Activated CD8-positive, alpha-beta memory T cell treated with anti-CD3 and anti-CD28 coated beads for 36 hours (primary cell): ENCODE results near the gene KRT17. TPM values are rescaled to one million over a fixed set of nuclear protein-coding genes. Genes with fewer than 3 reads are reported as not detected.

Source experiments
- CTCF ChIA-PET: fragments of 350-600 bp; sonication (Branson Sonifier 250); formaldehyde crosslinking; loops from one replicate; lab custom pipeline; 2021; ENCODE audit warnings: antibody characterized with exemption; lab: Charles Lee
- POLR2A ChIA-PET: fragments of 350-600 bp; sonication (Branson Sonifier 250); formaldehyde crosslinking; loops from one replicate; lab custom pipeline; 2021; ENCODE audit warnings: antibody characterized with exemption; lab: Charles Lee
- total RNA-seq, 2 experiments: library from RNA; stranded (reverse); gene quantifications; one replicate each; pipeline ENCODE4 v1.2.3, GENCODE V29; 2021

KRT17 gene
- total RNA-seq: under 1 TPM in 1 of 2 experiments, not detected in 1; 0.27 TPM

DNA sequence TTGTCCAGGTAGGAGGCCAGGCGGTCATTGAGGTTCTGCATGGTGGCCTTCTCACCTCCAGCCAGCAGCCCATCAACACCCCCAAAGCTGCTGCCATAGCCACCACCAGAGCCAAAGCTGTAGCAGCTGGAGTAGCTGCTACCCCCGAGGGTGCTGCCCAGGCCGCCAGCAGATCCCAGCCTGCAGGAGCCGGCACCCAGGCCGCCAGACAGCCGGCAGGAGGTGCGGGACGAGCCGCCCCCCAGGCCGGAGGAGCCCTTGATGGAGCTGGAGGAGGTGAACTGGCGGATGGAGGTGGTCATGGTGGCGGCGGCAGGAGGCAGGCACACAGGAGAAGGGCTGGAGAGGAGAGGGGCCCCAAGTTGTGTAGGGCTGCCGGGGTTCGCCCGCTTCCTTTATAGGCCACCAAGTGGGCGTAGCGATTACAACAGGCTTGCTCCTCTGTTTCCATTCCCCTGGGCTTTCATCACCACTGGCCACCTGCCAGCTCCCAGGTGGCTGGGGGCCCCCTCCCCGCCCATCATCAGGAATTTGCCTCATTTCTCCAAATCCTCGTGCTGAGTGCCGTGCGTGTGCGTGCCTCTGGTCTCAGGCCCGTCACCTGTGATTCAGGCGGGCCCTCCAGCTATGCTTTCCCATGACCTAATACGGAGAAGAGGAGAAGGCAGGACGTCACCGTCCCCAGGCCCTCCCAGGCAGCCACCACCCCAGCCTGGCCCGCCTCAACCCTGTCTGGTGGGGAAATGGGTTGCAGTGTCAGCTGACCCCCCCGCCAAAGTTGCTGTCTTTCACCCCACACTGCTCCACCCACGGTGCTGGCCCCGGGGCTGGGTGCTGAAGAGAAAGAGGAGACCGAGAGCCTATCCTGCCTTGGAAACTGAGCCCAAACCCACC lies at the start of gene KRT17:
Gene KRT17, minus strand, starts transcription at position 368 of the 894 bp plus-strand sequence. Its CDS starts 66 bp downstream, at position 302.
- ChIA-PET CTCF (no interaction called here), POLR2A (no interaction called here)

DNA sequence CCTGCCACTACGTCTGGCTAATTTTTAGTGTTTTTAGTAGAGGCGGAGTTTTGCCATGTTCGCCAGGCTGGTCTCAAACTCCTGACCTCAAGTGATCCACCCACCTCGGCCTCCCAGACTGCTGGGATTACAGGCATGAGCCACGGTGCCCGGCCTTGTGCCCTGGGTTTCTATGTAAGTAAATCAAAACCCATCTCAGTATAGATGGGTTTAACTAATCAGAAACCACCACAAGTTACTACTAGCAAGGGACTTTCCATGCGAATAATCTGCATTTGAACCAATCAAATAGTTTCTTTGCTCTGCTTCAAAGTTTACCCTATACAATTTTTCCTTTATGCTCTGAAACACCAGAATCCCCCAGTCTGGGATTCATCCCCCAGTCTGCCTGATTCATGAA lies 47.8 kb upstream of the KRT17 start:
- ChIA-PET CTCF (interaction anchor here (0.7 to 0.9 kb wide), 2 partner anchors 9 to 12 kb away, joined by 3 read pairs; no protein-coding TSS in a partner anchor), POLR2A (interaction anchor here (0.7 kb wide), 1 partner anchor 17 kb away, joined by 5 read pairs; no protein-coding TSS in a partner anchor)

DNA sequence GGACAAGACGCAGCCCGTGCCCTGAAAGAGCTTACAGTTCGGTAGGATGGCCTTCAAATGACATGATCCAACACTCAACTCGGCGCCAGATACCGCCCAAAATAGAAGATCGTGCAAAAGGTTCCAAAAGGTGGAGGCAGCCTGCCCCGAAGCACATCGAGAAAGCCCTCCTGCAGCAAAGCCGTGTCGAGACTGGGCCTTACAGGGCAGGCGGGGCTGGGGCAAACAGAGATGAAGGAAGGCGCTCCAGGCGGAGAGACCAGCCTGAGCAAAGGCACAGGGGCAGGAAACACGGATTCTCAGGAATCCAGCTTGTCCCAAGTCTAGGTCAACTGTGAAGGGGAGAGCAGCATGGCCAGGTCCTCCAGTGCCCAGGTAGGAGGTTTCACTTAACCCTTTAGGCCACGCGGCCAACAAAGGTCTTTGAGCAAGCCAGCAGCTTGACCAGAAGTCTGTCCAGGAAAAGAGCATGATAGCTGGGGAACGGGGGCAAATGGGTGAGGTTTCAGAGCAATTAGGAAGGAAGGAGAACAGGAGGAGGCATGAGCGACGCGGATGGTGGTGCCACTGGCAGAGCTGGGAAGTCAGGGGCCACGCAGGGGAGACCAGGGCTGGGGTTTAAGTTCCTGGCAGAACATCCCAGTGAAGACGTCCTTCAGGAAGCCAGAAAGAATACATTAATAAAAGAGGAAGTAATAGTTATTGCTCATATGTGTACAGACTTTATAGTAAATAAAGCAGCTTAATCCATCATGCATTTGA lies 43.1 kb upstream of the KRT17 start:
- ChIA-PET POLR2A (interaction anchor here (1.5 to 5.4 kb wide), 2 partner anchors 11 to 23 kb away, joined by 6 to 60 read pairs; partner anchors contain the start of gene EIF1), CTCF (interaction anchor here (0.8 to 11.5 kb wide), 9 partner anchors 10 to 119 kb away, joined by 3 to 302 read pairs (median 7); partner anchors contain the start of gene EIF1)

DNA sequence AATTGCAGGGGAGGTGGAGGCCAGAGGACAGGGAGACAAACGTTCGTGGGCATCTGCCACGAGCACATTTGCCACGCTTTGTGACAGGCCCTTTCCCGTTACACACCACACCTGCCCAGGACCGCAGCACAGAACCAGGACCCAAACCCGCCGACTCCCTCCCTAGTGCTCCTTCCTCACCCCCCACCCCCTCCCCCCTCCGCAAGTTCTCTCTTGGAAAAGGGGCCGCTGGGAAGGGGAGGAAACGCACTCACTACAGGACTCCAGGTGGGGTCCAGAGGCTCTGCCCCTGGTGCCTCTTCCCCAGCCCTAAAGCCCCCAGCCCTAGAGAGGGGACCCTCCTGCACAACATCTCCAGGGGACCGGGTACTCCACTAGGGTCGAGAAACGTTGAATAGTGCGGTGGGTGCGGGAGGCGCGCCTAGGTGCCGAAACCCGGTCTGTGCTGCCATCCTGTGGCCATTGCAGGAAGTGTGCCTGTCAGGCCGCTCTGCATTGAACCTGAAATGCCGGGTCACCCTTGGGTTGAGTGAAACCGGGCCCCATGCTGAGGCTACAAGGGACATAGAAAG lies 42.4 kb upstream of the KRT17 start:
- POLR2A ChIA-PET: interaction anchor here (1.5 to 5.4 kb wide), 3 partner anchors 12 to 23 kb away, joined by 6 to 60 read pairs (median 11); partner anchors contain the start of gene EIF1
- CTCF ChIA-PET: interaction anchor here (0.8 to 11.5 kb wide), 14 partner anchors 8 to 119 kb away, joined by 3 to 302 read pairs (median 8); partner anchors contain the start of gene EIF1

DNA sequence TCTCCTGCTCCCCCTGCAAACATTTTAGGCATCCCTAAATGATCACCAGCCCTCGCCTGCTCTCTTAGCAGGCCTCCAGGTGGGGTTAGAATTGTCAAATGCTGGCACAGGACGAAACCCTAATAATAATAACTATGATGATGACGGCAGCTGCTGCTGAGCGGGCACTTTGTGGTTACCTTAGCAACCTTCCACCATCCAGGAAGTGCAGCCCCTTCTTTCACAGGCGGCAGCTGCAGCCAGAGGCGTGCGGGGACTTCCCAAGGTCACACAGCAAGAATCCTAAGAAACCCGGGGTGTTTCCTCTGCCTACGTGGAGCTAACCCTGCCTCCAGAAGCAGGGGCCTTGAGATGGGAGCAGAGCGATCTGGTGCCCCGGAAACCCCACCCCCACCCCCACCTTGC lies 41.9 kb upstream of the KRT17 start:
- ChIA-PET CTCF (interaction anchor here (0.5 to 11.5 kb wide), 13 partner anchors 9 to 1046 kb away, joined by 3 to 302 read pairs (median 4); partner anchors contain the start of gene EIF1), POLR2A (interaction anchor here (0.5 to 5.4 kb wide), 4 partner anchors 13 to 991 kb away, joined by 3 to 60 read pairs (median 8); partner anchors contain the start of gene EIF1)

DNA sequence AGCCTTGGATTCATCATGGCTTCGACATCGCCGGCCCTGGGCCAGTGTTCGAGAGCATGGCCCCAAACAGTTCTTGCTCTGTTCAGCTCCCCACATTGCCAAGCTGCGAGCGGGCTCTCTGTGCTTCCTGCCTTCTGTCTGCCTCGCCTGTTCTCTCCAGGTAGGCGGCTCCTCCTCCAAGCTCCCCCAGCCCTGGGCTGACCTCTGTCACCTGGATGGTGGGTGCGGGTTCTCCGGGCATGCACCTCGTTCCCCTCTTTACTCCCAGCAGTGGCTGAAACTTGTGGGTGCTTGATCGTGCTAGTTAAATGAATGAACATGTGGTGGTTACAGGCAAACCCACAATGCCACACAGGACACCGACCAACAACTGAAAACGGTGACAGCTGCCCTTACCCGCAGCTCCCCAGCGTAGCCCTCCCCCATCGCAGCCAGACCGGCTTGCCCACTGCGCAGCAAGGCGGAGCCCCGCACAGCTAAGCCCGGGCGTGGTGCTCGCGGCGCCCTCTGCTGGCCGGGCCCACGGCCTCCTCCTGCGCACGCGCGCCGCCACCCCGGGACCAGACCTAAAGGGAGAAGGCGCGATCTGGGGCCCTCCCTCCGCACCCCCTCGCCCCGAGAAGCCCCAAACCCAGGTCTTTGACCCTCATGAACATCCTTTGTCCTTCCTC lies 41.3 kb upstream of the KRT17 start:
- ChIA-PET CTCF (interaction anchor here (0.5 to 11.5 kb wide), 14 partner anchors 8 to 1046 kb away, joined by 3 to 302 read pairs (median 4); partner anchors contain the start of gene EIF1), POLR2A (interaction anchor here (0.5 to 5.4 kb wide), 5 partner anchors 13 to 992 kb away, joined by 3 to 60 read pairs (median 6); partner anchors contain the start of gene EIF1)

DNA sequence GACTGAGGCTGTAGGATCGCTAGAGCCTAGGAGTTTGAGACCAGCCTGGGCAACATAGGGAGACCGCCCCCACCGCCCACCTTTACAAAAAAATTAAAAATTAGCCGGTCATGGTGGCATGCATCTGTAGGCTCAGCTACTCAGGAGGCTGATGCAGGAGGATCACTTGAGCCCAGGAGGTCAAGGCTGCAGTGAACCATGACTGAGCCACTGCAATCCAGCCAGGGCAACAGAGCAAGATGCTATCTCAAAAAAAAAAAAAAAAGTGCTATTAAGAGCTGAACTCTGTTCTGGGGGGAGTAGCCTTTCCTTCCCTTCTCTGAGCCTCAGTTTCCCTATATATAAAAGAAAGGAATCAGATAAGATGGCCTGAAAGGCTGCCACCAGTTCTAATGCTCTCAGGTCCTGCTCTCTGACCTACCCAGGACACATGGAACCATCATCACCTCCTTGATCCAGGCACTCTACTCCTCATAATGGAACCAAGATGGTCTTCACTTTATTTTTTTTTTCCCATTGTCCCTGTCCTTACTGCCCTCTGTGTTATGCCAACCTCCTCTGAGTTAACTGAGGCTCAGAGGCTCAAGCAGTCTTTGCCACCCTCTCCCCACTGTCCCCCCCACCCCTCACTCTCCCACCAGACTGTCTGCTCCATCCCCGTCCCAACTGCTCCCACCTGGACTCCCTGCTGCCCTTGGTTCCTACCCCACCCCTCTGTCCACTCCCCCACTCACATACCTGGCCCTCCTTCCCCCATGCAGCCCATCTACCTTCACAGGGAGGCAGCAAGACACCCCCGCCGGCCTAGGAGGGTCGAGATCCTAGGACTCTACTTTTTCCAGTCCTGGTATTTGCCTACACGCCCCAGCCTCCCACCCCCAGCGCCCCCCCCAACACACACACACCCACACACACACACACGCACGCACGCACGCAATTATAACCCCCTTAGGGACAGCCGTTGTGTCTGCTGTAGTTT lies 40.5 kb upstream of the KRT17 start:
- CTCF ChIA-PET: interaction anchor here (0.7 to 11.5 kb wide), 12 partner anchors 9 to 1045 kb away, joined by 3 to 302 read pairs (median 4); partner anchors contain the start of gene EIF1
- POLR2A ChIA-PET: interaction anchor here (0.7 to 5.4 kb wide), 4 partner anchors 14 to 25 kb away, joined by 3 to 60 read pairs (median 7); partner anchors contain the start of gene EIF1

DNA sequence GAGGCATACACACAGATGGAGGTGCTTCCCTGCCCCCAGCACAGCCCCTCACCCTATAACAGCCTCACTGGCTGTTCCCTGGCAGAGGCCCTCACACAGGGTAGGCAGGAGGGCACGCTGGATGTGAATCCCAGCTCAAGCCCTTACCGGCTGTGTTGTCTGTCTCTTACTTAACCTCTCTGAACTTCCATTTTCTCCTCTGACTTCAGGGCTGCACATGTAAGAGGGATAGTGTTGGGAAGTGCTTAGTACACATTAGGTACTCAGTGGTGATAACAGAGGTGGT lies 39.7 kb upstream of the KRT17 start:
- CTCF ChIA-PET: interaction anchor here (1.1 to 11.5 kb wide), 7 partner anchors 13 to 125 kb away, joined by 3 to 302 read pairs (median 19); partner anchors contain the start of gene EIF1
- POLR2A ChIA-PET: interaction anchor here (5.4 kb wide), 1 partner anchor 26 kb away, joined by 60 read pairs; the partner anchor contains the start of gene EIF1

DNA sequence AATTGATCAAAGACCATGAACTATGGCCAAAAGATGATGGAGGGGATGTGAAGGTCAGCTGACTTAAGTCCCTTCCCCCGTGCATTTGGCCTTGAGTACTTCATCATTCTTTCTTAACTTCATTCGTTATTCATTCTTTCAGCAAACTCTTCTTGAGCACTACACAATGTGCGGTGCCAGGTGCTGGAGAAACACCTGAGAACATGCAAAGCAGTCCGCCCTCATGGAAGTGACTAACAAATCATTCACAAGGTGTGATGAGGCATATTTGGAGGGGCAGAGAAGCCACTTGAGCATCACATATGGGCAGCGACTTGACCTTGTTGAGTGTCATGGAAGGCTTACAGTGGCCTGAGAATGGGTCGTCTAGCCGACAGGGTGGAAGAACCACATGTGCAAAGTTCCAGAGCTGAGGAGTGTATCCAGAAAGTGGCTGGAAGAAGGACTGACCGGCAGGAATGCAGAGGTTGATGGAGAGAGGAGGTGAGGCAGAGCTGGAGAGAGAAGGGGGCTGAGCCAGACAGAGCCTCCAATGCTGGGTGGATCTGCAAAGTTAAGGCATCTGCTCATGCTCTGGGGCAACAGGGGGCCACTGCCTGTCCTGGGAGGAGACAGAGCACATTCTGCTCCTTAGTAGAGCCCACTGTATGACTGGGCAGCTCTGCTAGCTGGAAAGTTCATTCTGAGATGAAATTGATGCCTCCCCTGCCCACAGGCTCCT lies 39.2 kb upstream of the KRT17 start:
- POLR2A ChIA-PET: interaction anchor here (5.4 kb wide), 1 partner anchor 26 kb away, joined by 60 read pairs; the partner anchor contains the start of gene EIF1
- CTCF ChIA-PET: interaction anchor here (0.7 to 11.5 kb wide), 19 partner anchors 9 to 1049 kb away, joined by 3 to 302 read pairs (median 5); no protein-coding TSS in a partner anchor

DNA sequence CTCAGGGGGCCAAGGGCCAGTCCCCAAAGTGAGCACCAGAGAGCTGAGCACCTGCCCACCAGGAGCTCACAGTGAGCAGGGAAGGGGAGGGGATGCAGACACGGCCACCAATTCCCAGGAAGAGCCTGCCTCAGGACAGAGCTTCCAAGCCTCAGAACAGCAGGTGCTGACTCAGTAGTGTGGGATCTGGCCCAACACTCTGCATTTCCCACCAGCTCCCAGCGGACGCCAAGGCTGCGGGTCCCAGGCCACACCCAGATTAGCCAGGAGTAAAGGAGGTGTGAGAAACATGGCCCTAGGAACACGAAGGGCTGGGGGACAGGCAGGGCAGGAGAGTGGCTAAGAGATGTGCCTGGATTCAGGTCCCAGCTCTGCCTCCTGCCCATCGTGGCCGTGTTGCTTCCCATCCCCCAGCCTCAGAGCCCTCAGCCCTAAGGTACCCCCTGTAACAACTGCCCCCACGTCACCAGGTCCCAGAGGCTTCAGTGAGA lies 35.9 kb upstream of the KRT17 start:
- ChIA-PET POLR2A (no interaction called here), CTCF (interaction anchor here (0.5 to 11.5 kb wide), 5 partner anchors 11 to 804 kb away, joined by 3 to 302 read pairs (median 3); no protein-coding TSS in a partner anchor)

DNA sequence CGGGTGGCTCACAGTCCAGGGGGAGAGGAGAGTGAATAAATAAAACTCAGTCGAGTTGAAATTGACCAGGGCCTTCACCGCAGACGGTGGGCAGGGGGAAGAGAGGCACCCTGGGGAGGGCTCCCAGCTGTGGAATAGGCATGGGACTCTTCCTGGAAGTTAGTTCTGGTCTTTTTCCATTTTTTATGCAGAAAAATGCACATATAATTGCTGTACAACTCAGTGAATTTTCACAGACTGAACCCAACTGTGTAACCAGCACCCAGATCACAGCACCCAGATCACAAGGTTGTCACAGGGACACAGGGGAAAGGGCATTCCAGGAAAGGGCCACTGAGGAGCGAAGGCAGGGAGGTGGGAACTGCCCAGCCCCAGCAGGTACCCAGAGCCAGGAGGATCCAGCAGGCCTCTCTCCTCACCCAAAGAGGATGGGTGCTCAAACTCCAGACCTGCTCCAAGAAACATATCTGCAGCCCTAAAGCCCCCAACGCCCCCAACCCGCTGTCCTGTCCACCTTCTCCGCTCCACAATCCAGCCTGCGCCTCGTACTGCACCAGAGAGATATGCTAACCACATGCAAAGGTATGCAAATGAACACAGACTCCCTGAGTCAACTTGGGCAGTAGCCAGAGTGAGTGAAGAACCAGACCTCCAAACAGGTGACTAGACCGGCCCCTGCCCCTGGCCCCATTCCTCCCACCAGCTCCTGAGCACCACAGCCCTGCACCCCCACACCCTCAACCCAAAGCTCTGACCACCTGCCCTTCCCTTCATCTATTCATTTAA lies 35.2 kb upstream of the KRT17 start:
- ChIA-PET CTCF (interaction anchor here (0.5 to 11.5 kb wide), 3 partner anchors 11 to 112 kb away, joined by 3 to 302 read pairs (median 75); no protein-coding TSS in a partner anchor), POLR2A (no interaction called here)

DNA sequence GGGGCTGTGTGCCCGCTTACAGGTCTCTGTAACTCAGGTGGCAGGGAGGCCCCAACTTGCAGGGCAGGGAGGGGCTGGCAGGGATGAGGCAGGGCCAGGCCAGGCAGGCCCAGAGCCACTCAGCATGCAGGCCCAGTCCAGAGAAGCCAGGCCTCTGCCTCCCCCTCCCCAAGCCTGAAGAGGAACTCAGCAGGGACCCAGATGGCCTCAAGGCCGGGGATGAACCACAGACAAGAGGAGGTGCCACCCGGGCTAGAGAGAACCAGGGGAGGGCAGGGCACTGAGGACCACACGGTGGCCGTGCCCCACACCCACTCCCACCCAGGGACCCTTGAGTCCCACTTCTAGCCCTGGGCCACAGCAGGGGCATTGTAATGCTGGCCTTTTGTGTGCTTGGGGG lies 34.5 kb upstream of the KRT17 start:
- POLR2A ChIA-PET: no interaction called here
- CTCF ChIA-PET: interaction anchor here (2.9 kb wide), 1 partner anchor 11 kb away, joined by 12 read pairs; no protein-coding TSS in a partner anchor

DNA sequence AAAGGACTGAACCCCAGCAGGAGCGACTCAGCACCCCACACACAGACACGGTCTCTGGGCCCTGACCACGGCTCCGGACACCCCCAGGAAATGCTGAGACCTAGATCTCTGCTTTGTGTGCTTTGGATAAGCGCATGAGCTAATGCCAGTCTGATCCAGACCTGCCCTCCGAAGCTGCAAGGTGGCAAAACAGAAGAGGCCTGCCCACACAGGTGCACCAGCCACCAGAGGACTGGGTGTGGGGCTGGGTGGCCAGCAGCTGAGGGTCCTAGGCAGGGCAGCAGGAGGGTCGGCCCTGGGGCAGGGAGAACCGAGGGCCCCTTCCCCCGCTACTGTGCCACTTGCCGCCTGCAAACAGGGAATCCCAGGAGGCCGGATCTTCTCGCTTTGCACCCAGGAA lies 33.6 kb upstream of the KRT17 start:
- ChIA-PET CTCF (interaction anchor here (2.9 kb wide), 1 partner anchor 10 kb away, joined by 12 read pairs; no protein-coding TSS in a partner anchor), POLR2A (no interaction called here)

DNA sequence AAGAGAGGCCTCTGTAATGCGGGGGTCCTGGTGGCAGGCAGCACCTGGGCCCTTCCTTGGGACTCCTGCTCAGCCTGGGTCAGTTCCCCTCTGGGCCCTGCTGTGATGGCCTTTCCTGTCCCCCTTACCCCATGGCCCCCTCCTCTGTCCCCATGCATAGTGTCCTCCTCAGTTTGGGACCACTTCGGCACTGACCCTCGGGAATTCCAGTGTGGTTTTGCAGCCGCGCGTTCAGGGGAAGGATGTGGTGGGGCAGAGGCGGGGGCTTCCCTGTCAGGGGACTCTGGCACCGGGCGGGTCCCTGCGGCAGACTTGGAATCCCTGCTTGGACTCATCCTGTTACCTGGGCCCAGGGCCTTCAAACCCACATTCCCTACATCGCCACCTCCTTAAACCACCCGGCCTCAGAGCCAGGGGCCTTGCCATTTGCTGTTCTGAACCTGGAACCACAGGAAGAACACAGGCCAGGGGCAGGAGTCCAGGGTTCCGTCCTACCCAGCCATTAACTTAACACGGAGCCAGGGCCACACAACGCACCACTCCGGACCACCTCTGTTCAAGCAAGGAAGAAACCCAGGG lies 32.9 kb upstream of the KRT17 start:
- POLR2A ChIA-PET: interaction anchor here (1.5 kb wide), 1 partner anchor 32 kb away, joined by 3 read pairs; the partner anchor contains the start of gene EIF1
- CTCF ChIA-PET: interaction anchor here (2.9 kb wide), 1 partner anchor 9 kb away, joined by 12 read pairs; no protein-coding TSS in a partner anchor
